HEK293 (cell line): ENCODE measurements around the gene DEFB121.

Source experiments
- CTCF ChIA-PET: fragments of 350-600 bp; formaldehyde crosslinking; extraction: SDS; loops from one replicate; lab custom pipeline; 2021; ENCODE audit warnings: antibody characterized with exemption; lab: Yijun Ruan, JAX
- POLR2A ChIA-PET: fragments of 300-600 bp; formaldehyde crosslinking; extraction: SDS; loops from one replicate; lab custom pipeline; 2020; ENCODE audit warnings: antibody characterized with exemption, inconsistent platforms; lab: Yijun Ruan, JAX
- H3K27ac ChIP-seq: fragments of 200-500 bp; sonication (Bioruptor generic); 2 replicates; pipeline ENCODE4 v1.5.1; 2014; ENCODE audit warnings: low read depth, low read length, control low read depth, inconsistent platforms; ENCODE audit errors: extremely low read depth
- H3K36me3 ChIP-seq, 2 experiments: fragments of 200-500 bp in 1 of 2; sonication (Bioruptor generic) in 1 of 2; 1 replicate in 1 of 2; 2 replicates in 1 of 2; pipeline ENCODE4 v1.5.1; 2014 to 2017; ENCODE audit warnings: inconsistent platforms in 2 of 2, low read length in 2 of 2; ENCODE audit not compliant: control insufficient read depth in 2 of 2, insufficient read depth in 1 of 2
- H3K4me1 ChIP-seq: fragments of 200-500 bp; sonication (Bioruptor generic); 2 replicates; pipeline ENCODE4 v1.5.1; 2014; ENCODE audit warnings: mild to moderate bottlenecking, low read length, inconsistent platforms; ENCODE audit not compliant: control insufficient read depth, insufficient read depth
- H3K4me3 ChIP-seq: 2 replicates; pipeline ENCODE4 v1.5.1; 2011; ENCODE audit warnings: low read depth, mild to moderate bottlenecking, control low read depth, low read length, moderate library complexity
- H3K9me3 ChIP-seq: fragments of 200-500 bp; sonication (Bioruptor generic); 2 replicates; pipeline ENCODE4 v1.5.1; 2014; ENCODE audit warnings: low read depth, low read length, inconsistent platforms; ENCODE audit not compliant: control insufficient read depth, insufficient read depth
- BCL11A ChIP-seq: fragments of 450-650 bp; formaldehyde crosslinking; IDR thresholded peaks from 2 replicates; pipeline ENCODE4 v1.5.1; 2016; ENCODE audit warnings: low read depth, missing biosample characterization, missing genetic modification characterization
- HOXA7 ChIP-seq: sonication (generic); formaldehyde crosslinking; IDR thresholded peaks from 2 replicates; pipeline ENCODE4 v1.8.1; 2022; ENCODE audit warnings: missing genetic modification reagents, borderline replicate concordance
- MEIS1 ChIP-seq: sonication (generic); formaldehyde crosslinking; IDR thresholded peaks from 2 replicates; pipeline ENCODE4 v1.8.1; 2022; ENCODE audit warnings: missing genetic modification reagents, mild to moderate bottlenecking, borderline replicate concordance
- PRDM1 ChIP-seq: fragments of 450-650 bp; formaldehyde crosslinking; IDR thresholded peaks from 2 replicates; pipeline ENCODE4; 2016; ENCODE audit warnings: missing biosample characterization, missing genetic modification characterization
- REPIN1 ChIP-seq: fragments of 450-650 bp; formaldehyde crosslinking; IDR thresholded peaks from 2 replicates; pipeline ENCODE4 v1.5.1; 2017; ENCODE audit warnings: missing biosample characterization, missing genetic modification characterization, low read depth
- SP3 ChIP-seq: fragments of 450-650 bp; formaldehyde crosslinking; IDR thresholded peaks from 2 replicates; pipeline ENCODE4 v1.5.1; 2016; ENCODE audit warnings: missing biosample characterization, missing genetic modification characterization
- ZFP3 ChIP-seq: fragments of 450-650 bp; formaldehyde crosslinking; IDR thresholded peaks from 2 replicates; pipeline ENCODE4 v1.5.1; 2016; ENCODE audit warnings: low read depth, missing biosample characterization, missing genetic modification characterization
- ZNF146 ChIP-seq: fragments of 450-650 bp; formaldehyde crosslinking; IDR thresholded peaks from 2 replicates; pipeline ENCODE4 v1.5.1; 2016; ENCODE audit warnings: missing biosample characterization, missing genetic modification characterization
- ZNF223 ChIP-seq: fragments of 450-650 bp; formaldehyde crosslinking; IDR thresholded peaks from 2 replicates; pipeline ENCODE4 v1.5.1; 2016; ENCODE audit warnings: missing biosample characterization, missing genetic modification characterization
- ZNF335 ChIP-seq: fragments of 450-650 bp; formaldehyde crosslinking; conservative IDR thresholded peaks from 2 replicates; pipeline ENCODE4 v1.5.1; 2016; ENCODE audit warnings: missing biosample characterization, missing genetic modification characterization
- ZNF394 ChIP-seq: fragments of 450-650 bp; formaldehyde crosslinking; IDR thresholded peaks from 2 replicates; pipeline ENCODE4 v1.5.1; 2016; ENCODE audit warnings: missing biosample characterization, missing genetic modification characterization, mild to moderate bottlenecking, moderate library complexity, borderline replicate concordance
- ZNF416 ChIP-seq: fragments of 450-650 bp; formaldehyde crosslinking; IDR thresholded peaks from 2 replicates; pipeline ENCODE4 v1.5.1; 2016; ENCODE audit warnings: missing biosample characterization, missing genetic modification characterization
- ZNF558 ChIP-seq: fragments of 450-650 bp; formaldehyde crosslinking; IDR thresholded peaks from 2 replicates; pipeline ENCODE4 v1.5.1; 2016; ENCODE audit warnings: missing biosample characterization, missing genetic modification characterization
- ZNF677 ChIP-seq: fragments of 450-650 bp; IDR thresholded peaks from 2 replicates; pipeline ENCODE4 v1.5.0; 2018; ENCODE audit warnings: missing biosample characterization, mild to moderate bottlenecking, missing genetic modification characterization, moderate library complexity
- ZNF701 ChIP-seq: fragments of 450-650 bp; formaldehyde crosslinking; IDR thresholded peaks from 2 replicates; pipeline ENCODE4 v1.5.1; 2016; ENCODE audit warnings: missing biosample characterization, missing genetic modification characterization
- ZNF707 ChIP-seq: fragments of 450-650 bp; formaldehyde crosslinking; IDR thresholded peaks from 2 replicates; pipeline ENCODE4 v1.5.1; 2016; ENCODE audit warnings: missing biosample characterization, missing genetic modification characterization
- ZXDB ChIP-seq: fragments of 450-650 bp; formaldehyde crosslinking; IDR thresholded peaks from 2 replicates; pipeline ENCODE4 v1.5.1; 2016; ENCODE audit warnings: missing biosample characterization, missing genetic modification characterization
- TF ChIP-seq, protein P1 (sequence below): fragments of 450-650 bp; formaldehyde crosslinking; IDR thresholded peaks from 2 replicates; pipeline ENCODE4 v1.5.1; 2016; ENCODE audit warnings: missing biosample characterization, missing genetic modification characterization, low read depth
- TF ChIP-seq, protein P2 (sequence below): fragments of 450-650 bp; formaldehyde crosslinking; IDR thresholded peaks from 2 replicates; pipeline ENCODE4 v1.5.1; 2016; ENCODE audit warnings: missing biosample characterization, missing genetic modification characterization, borderline replicate concordance
- TF ChIP-seq, protein P3 (sequence below): fragments of 450-650 bp; formaldehyde crosslinking; conservative IDR thresholded peaks from 2 replicates; pipeline ENCODE4 v1.5.1; 2016; ENCODE audit warnings: low read depth, missing biosample characterization, missing genetic modification characterization

The DEFB121 gene

DNA sequence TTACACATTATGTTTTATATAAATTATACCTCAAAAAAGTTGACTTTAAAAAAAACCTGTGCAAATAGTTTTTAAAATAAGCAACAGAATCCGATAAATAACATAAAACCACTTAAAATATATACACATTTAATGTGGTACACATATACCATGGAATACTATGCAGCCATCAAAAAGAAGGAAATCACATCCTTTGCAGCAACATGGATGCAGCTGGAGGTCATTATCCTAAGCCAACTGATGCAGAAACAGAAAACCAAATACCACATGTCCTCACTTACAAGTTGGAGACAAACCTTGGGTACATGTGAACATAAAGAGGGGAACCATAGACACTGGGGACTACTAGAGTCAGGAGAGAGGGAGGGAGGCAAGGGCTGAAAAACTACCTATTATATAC is 4.0 kb upstream of the DEFB121 start:
- H3K9me3 ChIP-seq = no peaks in the 10 kb centered on the region
- POLR2A ChIA-PET = no interaction called here

DNA sequence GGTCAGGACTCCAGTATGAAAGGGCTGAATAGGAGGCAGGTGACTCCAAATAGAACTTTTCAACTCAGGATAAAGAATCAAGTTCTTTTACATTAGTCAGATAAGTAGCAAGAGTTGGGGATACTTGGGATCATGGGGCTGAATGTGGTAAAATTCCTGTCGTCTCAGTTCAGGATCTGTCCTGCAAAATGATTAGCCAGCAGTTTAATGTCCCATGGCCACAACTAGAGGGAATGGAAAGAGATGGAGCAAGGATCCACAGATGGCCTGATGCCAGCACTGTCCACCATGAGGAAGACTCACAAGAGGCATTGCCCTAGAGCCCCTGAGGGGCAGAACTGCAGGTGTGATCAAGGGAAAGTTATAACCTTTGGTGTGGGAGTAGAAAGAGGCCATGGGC is 2.1 kb downstream of the DEFB121 start:
- Histone ChIP-seq H3K9me3 (no peaks in the 10 kb centered on the region), H3K36me3 (no peaks in the 10 kb centered on the region), H3K27ac (no peak overlapping the region)
- POLR2A ChIA-PET = interaction anchor here (0.6 kb wide), 1 partner anchor 122 kb away, joined by 3 read pairs; no protein-coding TSS in a partner anchor
- TF ChIP-seq, protein P1, sequence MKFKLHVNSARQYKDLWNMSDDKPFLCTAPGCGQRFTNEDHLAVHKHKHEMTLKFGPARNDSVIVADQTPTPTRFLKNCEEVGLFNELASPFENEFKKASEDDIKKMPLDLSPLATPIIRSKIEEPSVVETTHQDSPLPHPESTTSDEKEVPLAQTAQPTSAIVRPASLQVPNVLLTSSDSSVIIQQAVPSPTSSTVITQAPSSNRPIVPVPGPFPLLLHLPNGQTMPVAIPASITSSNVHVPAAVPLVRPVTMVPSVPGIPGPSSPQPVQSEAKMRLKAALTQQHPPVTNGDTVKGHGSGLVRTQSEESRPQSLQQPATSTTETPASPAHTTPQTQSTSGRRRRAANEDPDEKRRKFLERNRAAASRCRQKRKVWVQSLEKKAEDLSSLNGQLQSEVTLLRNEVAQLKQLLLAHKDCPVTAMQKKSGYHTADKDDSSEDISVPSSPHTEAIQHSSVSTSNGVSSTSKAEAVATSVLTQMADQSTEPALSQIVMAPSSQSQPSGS (tag by site-specific recombination) = no peak
- no peak for TF ChIP-seq ZNF335 (tag by site-specific recombination)
- TF ChIP-seq ZFP3 (tag by site-specific recombination) = no peak
- TF ChIP-seq MEIS1 (CRISPR knock-in tag) = no peak
- TF ChIP-seq SP3 (tag by site-specific recombination) = no peak
- TF ChIP-seq ZNF707 (tag by site-specific recombination) = no peak
- TF ChIP-seq, protein P2, sequence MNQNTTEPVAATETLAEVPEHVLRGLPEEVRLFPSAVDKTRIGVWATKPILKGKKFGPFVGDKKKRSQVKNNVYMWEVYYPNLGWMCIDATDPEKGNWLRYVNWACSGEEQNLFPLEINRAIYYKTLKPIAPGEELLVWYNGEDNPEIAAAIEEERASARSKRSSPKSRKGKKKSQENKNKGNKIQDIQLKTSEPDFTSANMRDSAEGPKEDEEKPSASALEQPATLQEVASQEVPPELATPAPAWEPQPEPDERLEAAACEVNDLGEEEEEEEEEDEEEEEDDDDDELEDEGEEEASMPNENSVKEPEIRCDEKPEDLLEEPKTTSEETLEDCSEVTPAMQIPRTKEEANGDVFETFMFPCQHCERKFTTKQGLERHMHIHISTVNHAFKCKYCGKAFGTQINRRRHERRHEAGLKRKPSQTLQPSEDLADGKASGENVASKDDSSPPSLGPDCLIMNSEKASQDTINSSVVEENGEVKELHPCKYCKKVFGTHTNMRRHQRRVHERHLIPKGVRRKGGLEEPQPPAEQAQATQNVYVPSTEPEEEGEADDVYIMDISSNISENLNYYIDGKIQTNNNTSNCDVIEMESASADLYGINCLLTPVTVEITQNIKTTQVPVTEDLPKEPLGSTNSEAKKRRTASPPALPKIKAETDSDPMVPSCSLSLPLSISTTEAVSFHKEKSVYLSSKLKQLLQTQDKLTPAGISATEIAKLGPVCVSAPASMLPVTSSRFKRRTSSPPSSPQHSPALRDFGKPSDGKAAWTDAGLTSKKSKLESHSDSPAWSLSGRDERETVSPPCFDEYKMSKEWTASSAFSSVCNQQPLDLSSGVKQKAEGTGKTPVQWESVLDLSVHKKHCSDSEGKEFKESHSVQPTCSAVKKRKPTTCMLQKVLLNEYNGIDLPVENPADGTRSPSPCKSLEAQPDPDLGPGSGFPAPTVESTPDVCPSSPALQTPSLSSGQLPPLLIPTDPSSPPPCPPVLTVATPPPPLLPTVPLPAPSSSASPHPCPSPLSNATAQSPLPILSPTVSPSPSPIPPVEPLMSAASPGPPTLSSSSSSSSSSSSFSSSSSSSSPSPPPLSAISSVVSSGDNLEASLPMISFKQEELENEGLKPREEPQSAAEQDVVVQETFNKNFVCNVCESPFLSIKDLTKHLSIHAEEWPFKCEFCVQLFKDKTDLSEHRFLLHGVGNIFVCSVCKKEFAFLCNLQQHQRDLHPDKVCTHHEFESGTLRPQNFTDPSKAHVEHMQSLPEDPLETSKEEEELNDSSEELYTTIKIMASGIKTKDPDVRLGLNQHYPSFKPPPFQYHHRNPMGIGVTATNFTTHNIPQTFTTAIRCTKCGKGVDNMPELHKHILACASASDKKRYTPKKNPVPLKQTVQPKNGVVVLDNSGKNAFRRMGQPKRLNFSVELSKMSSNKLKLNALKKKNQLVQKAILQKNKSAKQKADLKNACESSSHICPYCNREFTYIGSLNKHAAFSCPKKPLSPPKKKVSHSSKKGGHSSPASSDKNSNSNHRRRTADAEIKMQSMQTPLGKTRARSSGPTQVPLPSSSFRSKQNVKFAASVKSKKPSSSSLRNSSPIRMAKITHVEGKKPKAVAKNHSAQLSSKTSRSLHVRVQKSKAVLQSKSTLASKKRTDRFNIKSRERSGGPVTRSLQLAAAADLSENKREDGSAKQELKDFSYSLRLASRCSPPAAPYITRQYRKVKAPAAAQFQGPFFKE = no peak
- TF ChIP-seq ZNF416 (tag by site-specific recombination) = no peak
- TF ChIP-seq PRDM1 (tag by site-specific recombination) = no peak
- no peak for TF ChIP-seq BCL11A (tag by site-specific recombination)
- TF ChIP-seq, all 188 proteins: peak for 0
- Histone ChIP-seq H3K4me1 (no peaks in the 10 kb centered on the region), H3K4me3 (no peak overlapping the region)
- CTCF ChIA-PET = interaction anchor here (2.1 kb wide), 1 partner anchor 9 kb away, joined by 8 read pairs; no protein-coding TSS in a partner anchor

More for the DNA sequence above, 4.0 kb upstream of the DEFB121 start:
- H3K4me3 ChIP-seq = no peak overlapping the region
- no peak overlapping the region for H3K27ac ChIP-seq
- TF ChIP-seq ZNF146 (tag by site-specific recombination) = peak; percentile 59; the same call in 1 of the 2 replicates
- no peak for TF ChIP-seq HOXA7 (CRISPR knock-in tag)
- H3K36me3 ChIP-seq = no peaks in the 10 kb centered on the region
- CTCF ChIA-PET = no interaction called here
- no peaks in the 10 kb centered on the region for H3K4me1 ChIP-seq

DNA sequence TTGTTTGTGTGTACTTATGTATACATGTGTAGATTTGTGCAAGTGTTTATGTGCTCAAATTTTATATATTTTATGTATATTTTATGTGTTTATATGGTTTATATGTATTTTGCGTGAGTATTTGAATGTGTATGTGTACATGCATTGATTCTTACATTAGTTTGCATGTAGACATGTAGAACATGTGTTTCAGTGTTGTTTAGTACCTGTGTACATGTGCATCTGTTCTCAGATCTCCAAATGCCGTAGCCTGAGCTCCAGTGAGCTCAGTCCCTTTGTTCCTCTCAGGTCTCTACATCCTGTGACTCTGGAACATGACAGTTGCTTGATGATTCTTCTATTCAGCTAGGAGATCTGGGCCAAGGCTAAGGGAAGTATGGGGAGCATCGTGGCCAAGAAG is 11.1 kb downstream of the DEFB121 start:
- H3K36me3 ChIP-seq = no peaks in the 10 kb centered on the region
- no peak overlapping the region for H3K27ac ChIP-seq
- no peak overlapping the region for H3K4me3 ChIP-seq
- POLR2A ChIA-PET = no interaction called here
- H3K9me3 ChIP-seq = no peaks in the 10 kb centered on the region
- CTCF ChIA-PET = interaction anchor here (1.4 kb wide), 1 partner anchor 108 kb away, joined by 4 read pairs; no protein-coding TSS in a partner anchor
- H3K4me1 ChIP-seq = no peaks in the 10 kb centered on the region
- TF ChIP-seq, protein P3, sequence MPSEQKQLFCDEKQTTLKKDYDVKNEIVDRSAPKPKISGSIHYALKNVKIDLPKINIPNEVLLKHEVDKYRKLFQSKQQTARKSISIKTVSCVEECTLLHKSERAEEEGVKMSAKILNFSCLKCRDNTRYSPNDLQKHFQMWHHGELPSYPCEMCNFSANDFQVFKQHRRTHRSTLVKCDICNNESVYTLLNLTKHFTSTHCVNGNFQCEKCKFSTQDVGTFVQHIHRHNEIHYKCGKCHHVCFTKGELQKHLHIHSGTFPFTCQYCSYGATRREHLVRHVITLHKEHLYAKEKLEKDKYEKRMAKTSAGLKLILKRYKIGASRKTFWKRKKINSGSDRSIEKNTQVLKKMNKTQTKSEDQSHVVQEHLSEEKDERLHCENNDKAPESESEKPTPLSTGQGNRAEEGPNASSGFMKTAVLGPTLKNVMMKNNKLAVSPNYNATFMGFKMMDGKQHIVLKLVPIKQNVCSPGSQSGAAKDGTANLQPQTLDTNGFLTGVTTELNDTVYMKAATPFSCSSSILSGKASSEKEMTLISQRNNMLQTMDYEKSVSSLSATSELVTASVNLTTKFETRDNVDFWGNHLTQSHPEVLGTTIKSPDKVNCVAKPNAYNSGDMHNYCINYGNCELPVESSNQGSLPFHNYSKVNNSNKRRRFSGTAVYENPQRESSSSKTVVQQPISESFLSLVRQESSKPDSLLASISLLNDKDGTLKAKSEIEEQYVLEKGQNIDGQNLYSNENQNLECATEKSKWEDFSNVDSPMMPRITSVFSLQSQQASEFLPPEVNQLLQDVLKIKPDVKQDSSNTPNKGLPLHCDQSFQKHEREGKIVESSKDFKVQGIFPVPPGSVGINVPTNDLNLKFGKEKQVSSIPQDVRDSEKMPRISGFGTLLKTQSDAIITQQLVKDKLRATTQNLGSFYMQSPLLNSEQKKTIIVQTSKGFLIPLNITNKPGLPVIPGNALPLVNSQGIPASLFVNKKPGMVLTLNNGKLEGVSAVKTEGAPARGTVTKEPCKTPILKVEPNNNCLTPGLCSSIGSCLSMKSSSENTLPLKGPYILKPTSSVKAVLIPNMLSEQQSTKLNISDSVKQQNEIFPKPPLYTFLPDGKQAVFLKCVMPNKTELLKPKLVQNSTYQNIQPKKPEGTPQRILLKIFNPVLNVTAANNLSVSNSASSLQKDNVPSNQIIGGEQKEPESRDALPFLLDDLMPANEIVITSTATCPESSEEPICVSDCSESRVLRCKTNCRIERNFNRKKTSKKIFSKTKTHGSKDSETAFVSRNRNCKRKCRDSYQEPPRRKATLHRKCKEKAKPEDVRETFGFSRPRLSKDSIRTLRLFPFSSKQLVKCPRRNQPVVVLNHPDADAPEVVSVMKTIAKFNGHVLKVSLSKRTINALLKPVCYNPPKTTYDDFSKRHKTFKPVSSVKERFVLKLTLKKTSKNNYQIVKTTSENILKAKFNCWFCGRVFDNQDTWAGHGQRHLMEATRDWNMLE (tag by site-specific recombination) = no peak
- TF ChIP-seq REPIN1 (tag by site-specific recombination) (no peak), ZNF394 (tag by site-specific recombination) (no peak), ZNF223 (tag by site-specific recombination) (no peak), ZNF701 (tag by site-specific recombination) (no peak), ZXDB (tag by site-specific recombination) (no peak), ZNF558 (tag by site-specific recombination) (no peak), MEIS1 (CRISPR knock-in tag) (no peak), ZNF677 (tag by site-specific recombination) (no peak)
